ENCODE measurements around the gene CRYL1.

The CRYL1 gene

GRCh38 chr13:20363172-20363571, 162.5 kb downstream of the CRYL1 start:
- no peaks in the 10 kb centered on the region for H3K36me3 ChIP-seq (ENCODE audit: low read depth)
- ATAC-seq (ENCODE audit: low read depth) = no peak
- no peak for DNase-seq (ENCODE audit: low spot score)
- no peak overlapping the region for H3K27ac ChIP-seq (ENCODE audit: poor library complexity, severe bottlenecking)
- H3K9me3 ChIP-seq (ENCODE audit: severe bottlenecking) = no peaks in the 10 kb centered on the region
- no peaks in the 10 kb centered on the region for H3K27me3 ChIP-seq (ENCODE audit: insufficient read depth, poor library complexity, severe bottlenecking)
- no peak overlapping the region for H3K4me3 ChIP-seq (ENCODE audit: severe bottlenecking)
- TF ChIP-seq CTCF (IDR thresholded peaks at IDR 0.05; ENCODE audit: poor library complexity, severe bottlenecking) = no peak
- peaks cover 21% of the 10 kb centered on the region for H3K4me1 ChIP-seq (ENCODE audit: insufficient read depth, poor library complexity, severe bottlenecking)

- Histone ChIP-seq H3K9me3 (ENCODE audit: severe bottlenecking) (no peaks in the 10 kb centered on the region), H3K4me1 (ENCODE audit: insufficient read depth, poor library complexity, severe bottlenecking) (peaks cover 21% of the 10 kb centered on the region), H3K4me3 (ENCODE audit: severe bottlenecking) (no peak overlapping the region), H3K27ac (ENCODE audit: poor library complexity, severe bottlenecking) (no peak overlapping the region), H3K36me3 (ENCODE audit: low read depth) (no peaks in the 10 kb centered on the region), H3K27me3 (ENCODE audit: insufficient read depth, poor library complexity, severe bottlenecking) (no peaks in the 10 kb centered on the region)
- ATAC-seq (ENCODE audit: low read depth) (no peak), DNase-seq (ENCODE audit: low spot score) (no peak)
- TF ChIP-seq CTCF (IDR thresholded peaks at IDR 0.05; ENCODE audit: poor library complexity, severe bottlenecking) = no peak
Observed at GRCh38 chr13:20362484-20363041, 163.1 kb downstream of the CRYL1 start.

- Histone ChIP-seq H3K27ac (ENCODE audit: poor library complexity, severe bottlenecking) (peak overlapping the region; percentile 88), H3K27me3 (ENCODE audit: insufficient read depth, poor library complexity, severe bottlenecking) (no peaks in the 10 kb centered on the region), H3K9me3 (ENCODE audit: severe bottlenecking) (no peaks in the 10 kb centered on the region), H3K4me1 (ENCODE audit: insufficient read depth, poor library complexity, severe bottlenecking) (peaks cover 21% of the 10 kb centered on the region), H3K4me3 (ENCODE audit: severe bottlenecking) (no peak overlapping the region), H3K36me3 (ENCODE audit: low read depth) (no peaks in the 10 kb centered on the region)
- no peak for TF ChIP-seq CTCF (IDR thresholded peaks at IDR 0.05; ENCODE audit: poor library complexity, severe bottlenecking)
- ATAC-seq (ENCODE audit: low read depth) (no peak), DNase-seq (ENCODE audit: low spot score) (no peak)
Observed at GRCh38 chr13:20360835-20361412, 164.7 kb downstream of the CRYL1 start.

DNA sequence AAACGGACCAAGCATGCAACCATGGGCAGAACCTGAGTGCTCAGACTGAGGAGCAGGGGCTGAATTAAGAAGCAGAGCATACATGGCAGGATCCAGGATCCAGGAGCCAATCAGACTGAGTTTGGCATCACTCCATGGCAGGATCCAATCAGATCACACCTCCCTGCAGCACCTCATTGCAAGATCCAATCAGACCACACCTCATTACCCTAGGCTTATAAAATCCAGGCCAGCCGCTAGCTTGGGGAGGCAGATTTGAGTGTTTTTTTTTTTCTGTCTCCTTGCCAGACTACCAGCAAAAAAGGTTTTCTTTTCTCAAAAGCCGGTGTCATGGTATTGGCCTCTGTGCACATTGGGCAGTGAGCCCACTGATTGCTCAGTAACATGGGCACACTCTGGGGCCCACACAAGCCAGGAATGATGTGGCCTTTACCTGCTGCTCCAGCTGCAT, 165.6 kb downstream of the CRYL1 start:
- DNase-seq (ENCODE audit: low spot score) (no peak), ATAC-seq (ENCODE audit: low read depth) (no peak)
- H3K27me3 ChIP-seq (ENCODE audit: insufficient read depth, poor library complexity, severe bottlenecking) = no peaks in the 10 kb centered on the region
- no peaks in the 10 kb centered on the region for H3K9me3 ChIP-seq (ENCODE audit: severe bottlenecking)
- H3K27ac ChIP-seq (ENCODE audit: poor library complexity, severe bottlenecking) = peak overlapping the region; percentile 88
- H3K4me3 ChIP-seq (ENCODE audit: severe bottlenecking) = no peak overlapping the region
- H3K36me3 ChIP-seq (ENCODE audit: low read depth) = no peaks in the 10 kb centered on the region
- H3K4me1 ChIP-seq (ENCODE audit: insufficient read depth, poor library complexity, severe bottlenecking) = peaks cover 21% of the 10 kb centered on the region
- no peak for TF ChIP-seq CTCF (IDR thresholded peaks at IDR 0.05; ENCODE audit: poor library complexity, severe bottlenecking)

DNA sequence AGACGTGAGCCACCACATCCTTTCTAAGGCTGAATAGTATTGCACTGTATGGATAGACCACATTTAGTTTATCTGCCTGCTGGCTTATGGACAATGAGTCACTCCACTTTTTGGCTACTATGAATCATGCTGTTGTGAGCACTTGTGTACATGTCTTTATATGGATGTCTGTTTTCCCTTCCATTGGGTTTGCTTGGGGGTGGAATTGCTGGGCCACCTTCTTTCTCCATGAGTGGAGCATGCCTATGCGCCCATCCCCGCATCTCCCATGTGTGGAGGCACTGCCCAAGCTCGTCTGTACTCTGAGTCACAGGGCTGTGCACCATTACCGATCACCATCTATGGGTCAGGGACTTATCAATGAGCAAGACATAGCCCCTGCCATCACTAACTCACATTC, 166.3 kb downstream of the CRYL1 start:
- H3K27ac ChIP-seq (ENCODE audit: poor library complexity, severe bottlenecking) = peak overlapping the region; percentile 88
- no peaks in the 10 kb centered on the region for H3K9me3 ChIP-seq (ENCODE audit: severe bottlenecking)
- H3K4me1 ChIP-seq (ENCODE audit: insufficient read depth, poor library complexity, severe bottlenecking) = peaks cover 23% of the 10 kb centered on the region
- TF ChIP-seq CTCF (IDR thresholded peaks at IDR 0.05; ENCODE audit: poor library complexity, severe bottlenecking) = no peak
- no peaks in the 10 kb centered on the region for H3K36me3 ChIP-seq (ENCODE audit: low read depth)
- peak; percentile 97 for ATAC-seq (ENCODE audit: low read depth)
- DNase-seq (ENCODE audit: low spot score) = peak; percentile 96
- H3K4me3 ChIP-seq (ENCODE audit: severe bottlenecking) = no peak overlapping the region
- no peaks in the 10 kb centered on the region for H3K27me3 ChIP-seq (ENCODE audit: insufficient read depth, poor library complexity, severe bottlenecking)

All from RWPE2 (cell line).